Activated T-cell treated with anti-CD3 and anti-CD28 coated beads for 48 hours (primary cell): ENCODE data around the gene ZFPM1.
A peak's percentile ranks its signal among the peaks of the same experiment; 100 is the strongest.

Source experiments
- DNase-seq: peaks from one replicate; pipeline ENCODE4 v3.0.0-alpha.2; 2020; ENCODE audit warnings: low read depth

The ZFPM1 gene

DNA sequence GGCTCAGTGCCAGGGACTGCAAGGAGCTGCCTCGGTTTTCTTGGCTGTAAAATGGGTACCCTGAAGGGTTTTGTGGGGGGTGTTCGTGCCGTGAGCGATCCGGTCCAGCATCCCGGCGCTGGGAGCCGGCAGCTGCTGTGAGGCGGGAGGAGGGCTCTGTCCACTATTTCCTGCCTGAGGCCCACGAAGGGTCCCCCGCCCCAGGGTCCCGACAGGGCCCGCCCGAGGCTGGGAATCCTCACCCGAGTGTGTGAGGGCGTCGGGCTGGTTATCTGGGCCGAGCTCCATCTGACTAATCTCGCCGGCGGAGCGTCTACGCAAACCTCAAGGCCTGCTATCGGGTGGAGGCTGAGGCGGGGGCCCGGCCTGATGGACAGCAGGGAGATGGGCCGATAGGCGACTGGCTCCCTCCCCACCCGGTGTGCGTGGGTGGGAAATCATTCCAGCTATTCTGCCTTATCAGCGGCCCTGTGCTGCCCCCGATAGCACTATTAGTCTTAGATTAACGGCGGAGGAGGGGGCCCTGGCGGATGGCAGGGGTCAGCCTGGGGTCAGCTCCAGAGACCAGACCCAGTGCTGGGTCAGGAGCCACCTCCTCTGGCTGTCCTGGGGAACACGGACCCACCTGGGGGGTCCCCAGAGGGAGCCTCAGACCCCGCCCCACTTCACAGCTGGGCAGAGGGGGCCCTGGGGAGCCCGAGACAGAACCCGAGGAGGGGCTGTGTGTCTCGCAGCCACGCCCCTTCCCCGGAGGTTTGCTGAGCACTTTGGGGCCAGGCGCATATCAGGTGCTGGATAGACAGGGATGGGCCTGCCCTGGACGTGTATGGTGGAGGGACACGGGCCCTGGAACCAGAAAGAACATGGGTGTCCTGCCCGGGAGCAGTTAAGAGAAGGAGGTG lies 44.7 kb downstream of the ZFPM1 start:
- no peak for DNase-seq

DNA sequence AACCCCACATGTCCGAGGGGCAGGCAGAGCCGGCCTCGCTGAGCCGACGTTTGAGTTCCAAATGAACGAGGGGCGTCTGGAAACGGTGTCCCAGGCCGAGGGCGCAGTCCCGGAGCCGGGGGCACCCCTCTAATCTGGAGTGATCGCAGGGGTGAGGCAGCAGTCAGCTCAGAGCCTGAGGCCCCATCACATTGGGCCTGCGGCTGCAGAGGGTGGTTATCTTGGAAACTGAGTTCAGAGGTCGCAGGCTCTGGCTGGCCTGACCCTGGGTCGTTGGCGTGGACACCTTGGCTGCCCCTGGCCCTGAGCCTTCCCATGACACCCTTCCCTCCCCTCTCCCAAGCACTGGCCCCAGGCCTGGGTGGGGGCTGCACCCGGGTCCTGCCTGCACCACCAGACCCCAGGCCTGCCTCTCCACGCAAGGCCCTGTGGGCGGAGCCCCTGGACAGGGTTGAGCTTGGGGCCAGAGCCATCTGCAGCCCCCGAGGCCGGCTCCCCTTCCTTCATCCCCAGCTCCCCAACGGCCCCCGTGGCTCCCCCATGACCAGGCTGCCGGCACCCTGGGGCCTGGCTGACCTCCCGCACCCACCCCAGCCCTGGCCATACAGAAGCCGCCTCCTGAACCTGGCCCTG lies 45.6 kb downstream of the ZFPM1 start:
- no peak for DNase-seq

DNA sequence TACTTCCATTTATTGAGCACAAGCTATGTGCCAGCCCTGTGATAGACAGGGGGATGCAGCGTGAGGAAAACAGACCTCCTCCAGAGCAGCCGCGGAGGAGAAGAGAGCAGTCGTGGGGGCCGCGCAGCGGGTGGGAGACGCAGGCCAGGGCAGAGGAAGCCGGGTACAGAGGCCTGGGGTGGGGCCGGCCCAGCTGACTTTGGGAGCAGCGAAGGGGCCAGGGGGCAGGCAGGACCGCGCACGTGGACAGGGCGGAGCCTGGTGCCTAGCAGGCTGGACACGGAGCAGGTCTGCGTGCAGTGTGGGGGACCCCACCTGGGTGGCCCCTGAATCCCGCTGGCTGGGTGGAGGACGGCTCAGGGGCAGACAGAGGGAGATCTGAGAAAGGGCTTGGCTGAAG lies 46.2 kb downstream of the ZFPM1 start:
- no peak for DNase-seq

DNA sequence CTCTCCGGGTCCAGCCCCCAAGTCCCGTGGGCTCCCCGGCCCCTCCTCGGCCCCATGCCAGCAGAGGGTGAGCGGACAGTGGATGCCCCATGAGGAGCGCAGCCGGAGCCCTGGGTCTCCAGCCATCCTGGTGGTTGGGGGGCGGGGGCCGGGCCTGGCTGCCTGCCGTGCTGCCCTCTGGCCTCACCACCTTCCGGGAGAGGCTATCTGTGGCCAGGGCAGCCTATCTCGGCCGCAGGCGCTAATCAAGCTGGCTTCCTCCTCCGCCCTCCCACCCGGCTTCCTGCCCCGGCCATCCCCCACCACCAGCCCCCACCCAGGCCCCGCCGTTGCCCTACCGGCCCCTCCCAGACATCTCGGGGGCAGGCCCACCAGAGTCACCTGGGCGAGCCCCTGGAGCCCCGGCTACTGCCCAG lies 46.8 kb downstream of the ZFPM1 start:
- DNase-seq = no peak

DNA sequence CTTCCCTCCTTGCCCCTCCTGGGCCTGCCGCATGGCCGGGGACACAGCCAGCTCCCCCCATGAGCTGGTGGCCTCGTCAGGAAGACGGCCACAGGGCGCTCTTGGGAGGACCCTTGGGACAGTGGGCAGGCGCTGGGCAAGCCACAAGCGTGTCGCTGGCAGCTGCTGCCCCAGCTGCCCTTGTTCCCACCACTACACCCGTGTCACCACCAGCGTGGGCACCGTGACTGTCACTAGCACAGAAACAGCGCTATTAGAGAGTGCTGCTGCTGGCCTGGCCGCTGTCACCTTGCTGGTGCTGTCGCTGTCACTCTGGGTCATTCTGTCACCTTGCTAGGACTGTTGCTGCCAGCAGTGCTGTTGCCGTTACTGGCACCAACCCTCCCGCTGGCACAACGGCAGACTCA lies 47.2 kb downstream of the ZFPM1 start:
- DNase-seq = no peak

DNA sequence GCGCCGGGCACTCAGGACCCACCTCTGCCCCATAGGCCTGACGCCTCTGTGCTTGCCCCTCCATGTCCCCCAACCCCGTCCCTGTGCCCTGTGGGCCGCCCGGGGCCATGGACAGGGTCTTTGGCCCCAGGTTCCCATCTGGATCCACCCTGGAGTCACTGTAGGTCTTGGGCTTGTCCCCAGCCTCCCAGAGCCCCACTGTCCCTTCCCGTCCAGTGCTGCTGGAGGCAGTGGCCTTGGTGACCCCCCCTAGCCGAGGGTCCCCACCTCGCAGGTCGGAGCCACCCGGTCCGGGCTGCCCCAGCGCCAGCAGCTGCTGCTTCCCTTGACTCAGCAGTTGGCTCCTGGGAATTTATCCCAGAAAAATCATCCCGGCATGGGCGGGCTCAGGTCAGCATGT lies 49.3 kb downstream of the ZFPM1 start:
- DNase-seq = no peak

DNA sequence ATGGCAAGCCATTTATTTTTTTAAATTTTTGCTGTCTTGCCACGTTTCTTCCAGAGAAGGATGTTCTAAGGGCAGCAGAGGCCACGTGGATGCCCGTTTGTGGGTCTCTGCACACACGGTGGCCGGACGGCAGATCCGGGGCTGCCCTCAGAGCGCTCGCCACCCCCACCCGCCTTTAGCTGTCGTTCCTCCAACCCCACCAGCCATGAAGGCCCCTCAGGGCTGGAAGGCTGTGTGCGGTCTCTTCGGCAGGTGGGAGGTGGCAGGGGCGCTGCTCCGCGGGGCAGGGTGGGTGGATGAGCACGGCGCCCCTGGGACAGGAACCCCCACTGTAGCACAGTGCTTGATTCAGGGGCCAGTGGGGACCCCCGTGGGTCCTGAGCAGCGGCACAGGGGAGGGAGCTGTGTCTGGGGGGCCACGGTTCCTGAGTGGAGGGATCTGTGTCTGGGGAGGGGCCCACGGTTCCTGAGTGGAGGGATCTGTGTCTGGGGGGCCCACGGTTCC lies 49.7 kb downstream of the ZFPM1 start:
- no peak for DNase-seq

DNA sequence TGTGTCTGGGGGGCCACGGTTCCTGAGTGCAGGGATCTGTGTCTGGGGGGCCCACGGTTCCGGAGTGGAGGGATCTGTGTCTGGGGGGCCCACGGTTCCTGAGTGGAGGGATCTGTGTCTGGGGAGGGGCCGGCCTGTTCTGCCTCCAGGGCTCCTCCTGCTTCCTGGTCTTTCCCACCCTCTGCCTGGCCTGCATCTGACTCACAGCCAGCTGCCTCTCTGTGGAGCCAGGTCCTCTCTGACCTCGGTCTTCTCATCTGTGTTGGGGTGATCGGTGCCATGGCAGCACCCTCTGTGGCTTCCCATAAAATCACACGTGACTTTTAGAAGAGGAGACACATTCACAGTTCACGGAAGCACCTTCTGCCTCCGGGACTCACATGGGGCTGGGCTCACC lies 50.3 kb downstream of the ZFPM1 start:
- no peak for DNase-seq

DNA sequence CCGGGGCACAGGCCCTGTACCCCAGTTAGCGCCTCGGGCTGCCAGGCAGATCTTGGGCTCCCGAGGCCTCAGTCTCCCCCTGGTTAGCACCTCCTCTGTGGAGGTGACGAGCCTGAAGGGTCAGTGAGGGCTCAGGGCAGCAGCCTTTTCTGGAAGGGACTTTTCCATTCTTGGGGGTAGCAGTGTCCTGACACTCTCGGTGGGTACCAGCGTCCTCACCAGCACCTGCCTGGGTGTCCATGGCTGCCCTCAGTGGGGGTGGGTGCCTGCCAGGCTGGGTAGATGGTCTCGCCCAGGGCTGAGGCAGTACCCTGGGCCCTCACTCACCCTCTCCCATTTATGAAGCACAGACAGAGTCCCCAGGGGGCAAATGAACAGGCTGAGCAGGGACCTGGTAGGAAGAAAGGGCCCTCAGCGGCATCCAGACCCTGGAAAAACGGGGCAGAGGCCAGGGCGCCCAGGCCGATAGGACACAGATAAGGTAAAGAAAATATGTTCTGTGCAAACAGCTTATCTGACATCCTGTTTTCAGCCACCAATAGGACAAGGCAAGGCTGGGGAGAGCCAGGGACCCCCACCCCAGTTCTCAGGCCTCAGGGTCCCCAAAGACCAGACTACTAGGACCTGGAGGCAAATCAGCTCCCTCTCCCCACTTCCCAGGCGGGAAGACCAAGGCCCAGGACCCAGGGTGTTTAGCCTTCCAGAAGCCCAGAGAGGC lies 50.9 kb downstream of the ZFPM1 start:
- no peak for DNase-seq

DNA sequence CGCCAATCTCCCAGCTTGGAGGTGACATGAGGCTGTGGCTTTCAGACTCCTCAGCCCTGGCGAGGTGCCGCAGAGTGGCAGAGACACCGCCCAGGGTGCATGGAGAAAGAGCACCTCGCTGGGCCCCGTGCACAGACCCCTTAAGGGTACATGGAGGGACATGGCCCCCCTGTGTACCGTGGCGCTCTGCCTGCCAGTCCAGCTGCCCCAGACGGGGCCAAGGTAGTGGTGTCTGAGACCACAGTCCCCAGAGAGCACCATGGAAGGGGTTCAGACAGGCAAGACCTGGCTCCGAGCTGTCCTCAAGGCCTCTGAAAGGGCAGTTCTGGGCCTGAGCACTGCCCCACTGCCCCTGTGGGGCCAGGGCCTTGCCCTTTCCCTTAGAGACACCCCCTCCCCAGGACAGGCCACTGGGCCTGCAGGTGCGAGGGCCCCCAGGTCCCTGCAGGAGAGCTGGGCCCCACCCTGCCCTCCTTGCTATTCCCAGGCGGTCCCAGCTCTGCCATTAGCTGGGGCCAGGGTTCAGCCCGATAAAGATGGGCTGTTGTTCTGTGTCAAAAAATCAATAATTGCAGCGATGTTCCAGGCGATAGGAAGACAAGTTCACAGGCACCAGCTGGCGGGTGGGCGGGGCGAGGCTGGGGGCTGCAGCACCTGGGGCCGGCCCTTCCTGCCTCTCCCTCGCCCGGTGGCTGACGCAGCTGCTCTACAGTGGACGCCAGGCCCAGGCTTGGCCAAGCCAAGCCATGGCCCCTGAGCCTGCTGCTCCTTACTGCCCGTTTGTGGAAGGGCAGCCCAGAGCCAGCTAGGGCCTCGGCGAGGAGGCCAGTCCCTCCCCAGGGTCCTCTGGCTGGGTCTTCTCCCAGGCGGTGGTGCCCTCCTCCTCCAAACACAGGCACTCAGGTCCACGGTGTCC lies 51.7 kb downstream of the ZFPM1 start:
- DNase-seq = no peak

DNA sequence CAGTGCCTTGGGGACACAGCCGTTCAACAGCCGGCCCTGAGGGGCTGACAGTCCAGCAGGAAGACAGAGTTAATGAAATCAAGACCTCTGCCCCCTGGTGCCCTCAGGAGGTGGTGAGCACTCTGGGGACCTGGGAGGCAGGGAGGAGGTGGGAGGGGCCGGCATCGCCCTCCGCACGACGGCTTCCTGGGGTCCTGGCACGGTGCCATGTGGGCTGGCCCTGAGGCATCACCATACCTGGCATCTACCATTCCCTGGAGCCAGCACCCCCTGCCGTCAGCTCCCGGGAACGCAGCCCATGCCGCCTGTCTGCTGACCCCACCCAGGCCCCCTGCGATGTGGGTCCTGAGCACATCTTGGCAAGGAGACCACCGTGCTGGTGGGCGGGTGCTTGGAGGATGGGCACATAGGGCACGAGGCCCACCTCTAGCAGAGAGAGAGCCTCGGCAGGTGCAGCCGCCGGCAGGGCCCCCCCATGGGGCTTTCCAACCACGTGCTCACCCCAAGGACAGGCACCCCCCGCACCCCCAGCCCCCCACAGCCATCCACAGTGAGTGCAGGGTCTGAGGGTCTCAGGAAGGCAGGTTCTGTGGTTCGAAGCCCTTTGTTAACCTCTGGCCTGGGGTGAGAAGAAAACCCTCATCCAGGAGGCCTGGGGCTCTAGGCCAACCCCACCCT lies 52.5 kb downstream of the ZFPM1 start:
- DNase-seq = peak; percentile 42

DNA sequence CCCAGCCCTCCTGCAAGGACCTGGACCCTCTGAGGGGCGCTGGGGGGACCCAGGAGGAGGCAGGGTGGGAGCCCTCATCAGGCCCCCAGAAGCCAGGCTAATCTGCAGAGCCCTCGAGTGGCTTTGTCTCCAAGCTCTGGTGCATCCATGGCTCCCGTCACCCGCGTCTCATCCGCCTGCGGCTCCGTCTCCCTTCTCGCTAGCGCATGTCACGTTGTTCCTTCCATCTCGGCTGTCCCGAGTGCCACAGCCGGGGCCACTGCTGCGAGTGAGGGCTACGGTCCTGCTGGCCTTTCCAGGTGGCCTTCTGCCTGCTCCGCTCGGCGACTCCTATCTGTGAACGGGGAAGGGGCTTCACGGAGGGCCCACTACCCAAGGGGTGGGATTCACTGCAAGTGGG lies 53.6 kb downstream of the ZFPM1 start:
- DNase-seq = no peak

DNA sequence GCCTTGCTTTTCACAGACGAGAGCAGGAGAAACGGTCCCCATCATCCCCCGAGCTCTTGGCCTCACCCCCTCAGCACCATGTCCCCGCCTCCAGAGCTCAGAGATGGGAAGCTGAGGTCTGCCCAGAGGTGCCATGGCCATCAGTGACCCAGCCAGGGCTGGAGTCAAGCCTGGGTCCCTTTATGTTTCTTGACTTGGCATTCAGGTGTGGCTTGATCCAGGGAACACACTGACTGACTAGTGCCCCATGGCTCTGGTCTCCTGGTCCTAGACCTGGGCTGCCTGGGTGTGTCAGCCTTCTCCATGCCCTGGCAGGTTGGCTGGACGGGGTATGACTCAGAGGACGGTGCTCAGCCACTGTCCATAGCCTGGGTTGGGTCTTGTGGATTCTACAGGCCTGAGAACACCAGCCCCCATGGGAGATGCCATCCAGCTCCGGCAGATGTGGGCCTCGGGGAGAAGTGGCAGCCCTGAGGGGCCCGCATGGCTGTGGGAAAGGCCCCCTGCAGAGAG lies 54.2 kb downstream of the ZFPM1 start:
- no peak for DNase-seq

DNA sequence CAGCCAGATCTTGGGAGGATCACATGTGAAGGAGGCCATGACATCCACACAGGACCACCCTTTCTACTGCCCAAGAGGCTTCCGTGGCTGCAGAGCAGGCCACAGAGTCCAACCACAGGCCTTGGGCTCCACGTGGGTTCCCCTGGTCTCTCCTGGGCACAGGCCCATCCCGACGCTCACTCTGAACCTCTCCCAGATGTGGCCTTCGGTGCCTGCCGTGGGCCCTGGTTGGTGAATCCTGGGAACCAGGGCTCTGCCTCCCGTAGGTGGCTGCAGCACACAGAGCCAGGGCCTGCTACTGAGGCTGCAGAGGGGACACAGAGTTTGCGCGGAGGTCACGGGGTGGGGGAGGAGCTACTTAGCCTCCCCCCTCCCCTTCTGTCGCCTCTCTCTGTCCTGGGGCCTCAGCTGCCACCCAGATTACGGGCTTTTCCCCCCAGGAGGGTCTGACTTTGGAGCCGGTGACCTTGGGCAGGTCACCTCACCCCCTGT lies 55.3 kb downstream of the ZFPM1 start:
- DNase-seq = no peak

DNA sequence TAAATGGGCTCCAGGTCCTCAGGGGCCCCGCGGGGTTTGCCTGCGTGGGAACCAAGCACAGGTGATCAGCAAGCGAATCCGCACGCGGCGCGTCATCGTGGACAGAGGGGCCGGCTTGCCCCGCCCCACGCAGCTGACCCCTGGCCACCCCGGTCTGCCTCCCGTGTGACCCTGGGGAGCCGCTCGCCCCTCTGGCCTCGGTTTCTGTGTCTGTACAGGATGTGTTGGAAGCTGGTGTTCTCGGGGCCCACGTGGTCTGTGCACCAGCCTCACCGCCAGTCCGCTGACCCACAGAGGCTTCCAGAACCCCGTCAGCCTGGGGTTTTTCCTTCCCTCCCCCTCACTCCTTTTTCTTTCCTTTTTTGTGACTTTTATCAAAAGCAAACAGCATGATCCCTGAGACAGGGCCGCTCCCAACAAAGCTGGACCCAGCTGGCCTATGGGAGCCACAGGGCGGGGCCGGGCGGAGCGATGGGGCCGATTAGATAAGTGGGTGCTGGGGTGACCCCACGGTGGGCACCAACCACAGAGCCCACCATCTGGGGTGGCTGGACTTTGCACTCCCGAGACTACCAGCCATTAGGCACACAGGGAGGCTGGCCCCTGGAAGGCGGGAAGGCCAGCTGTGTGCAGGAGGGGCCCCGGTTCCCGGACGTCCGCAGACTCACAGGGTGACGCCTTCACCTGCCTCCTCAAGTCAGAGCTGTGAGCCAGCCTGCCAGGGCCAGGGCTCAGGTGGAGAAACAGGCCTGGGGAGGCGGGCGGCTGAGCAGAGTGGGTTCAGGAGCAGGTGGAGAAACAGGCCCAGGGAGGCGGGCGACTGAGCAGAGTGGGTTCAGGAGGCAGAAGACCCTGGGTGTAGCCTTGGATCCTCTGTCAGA lies 56.0 kb downstream of the ZFPM1 start:
- DNase-seq = no peak

DNA sequence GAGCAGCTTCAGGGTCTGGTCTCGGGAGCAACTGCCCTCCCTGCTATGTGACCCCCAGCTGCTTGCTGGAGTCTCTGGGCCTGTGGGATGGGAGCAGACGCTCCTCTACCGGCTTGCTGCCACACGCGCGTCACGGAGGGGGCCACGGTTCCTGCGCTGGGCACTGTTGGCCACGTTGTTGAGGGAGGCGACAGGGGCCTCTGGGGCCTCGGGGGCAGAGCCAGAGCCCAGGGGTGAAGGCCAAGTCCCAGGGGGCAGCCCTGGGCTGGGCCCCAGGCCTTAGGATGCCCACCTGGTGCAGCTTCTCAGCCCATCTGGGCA lies 56.6 kb downstream of the ZFPM1 start:
- no peak for DNase-seq

DNA sequence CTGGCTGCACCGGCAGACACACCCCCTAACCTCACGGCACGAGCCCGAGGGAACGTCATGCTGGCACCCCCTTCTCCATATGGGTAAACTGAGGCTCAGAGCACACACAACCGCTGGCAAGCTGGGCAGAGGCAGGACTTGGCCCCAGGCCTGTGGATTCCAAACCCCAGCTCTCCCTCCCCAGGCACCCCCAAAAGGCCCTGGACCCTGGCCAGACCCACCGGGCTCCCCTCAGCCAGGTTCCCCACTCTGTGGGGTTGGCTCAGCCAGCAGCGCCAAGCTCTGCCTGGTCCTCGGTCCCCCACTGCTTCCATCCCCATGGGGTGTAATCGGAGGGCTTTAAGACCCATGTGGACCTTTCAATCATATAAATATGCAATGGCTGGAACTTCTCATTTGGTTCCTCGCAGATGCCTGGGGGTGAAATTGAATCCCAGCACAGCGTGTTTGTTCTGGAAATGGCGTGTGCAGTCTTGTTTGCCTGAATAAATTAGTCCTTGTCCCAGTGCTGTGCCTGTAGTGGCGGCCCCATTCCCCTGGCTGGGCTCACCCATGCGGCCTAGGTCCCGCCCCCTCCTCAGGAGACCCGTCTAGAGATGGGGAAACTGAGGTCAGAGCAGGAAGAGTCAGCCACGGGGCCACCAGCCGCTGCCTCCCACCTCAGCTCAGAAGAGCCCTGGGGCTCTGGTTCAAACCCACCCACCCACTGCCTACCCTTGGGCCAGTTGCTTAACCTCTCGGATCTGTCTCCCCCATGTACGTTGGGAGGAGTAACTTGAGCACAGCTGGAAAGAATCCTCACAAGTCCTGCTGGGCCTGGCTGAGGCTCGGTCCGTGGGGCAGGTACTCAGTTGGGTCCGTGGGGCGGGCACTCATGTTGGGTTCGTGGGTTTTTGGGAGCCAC lies 57.3 kb downstream of the ZFPM1 start:
- no peak for DNase-seq

DNA sequence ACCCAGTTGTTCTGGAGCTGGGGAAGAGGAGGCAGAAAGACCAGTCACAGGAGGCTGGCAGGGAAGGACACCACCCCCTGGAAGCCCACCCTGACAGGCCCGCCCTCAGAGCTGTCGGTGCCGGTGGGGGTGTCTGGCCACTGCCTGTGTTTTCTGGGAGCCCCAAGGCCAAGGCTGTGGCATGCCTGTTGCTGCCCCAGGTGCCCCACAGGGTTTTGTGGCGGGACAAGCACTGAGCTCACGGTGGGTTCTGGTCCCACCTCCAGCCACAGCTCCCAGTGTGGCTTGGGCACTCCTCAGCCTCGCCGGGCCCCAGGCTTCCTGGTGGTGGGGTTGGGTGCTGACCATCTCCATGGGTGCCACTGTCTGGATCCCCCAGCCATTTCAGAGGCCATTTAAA lies 58.0 kb downstream of the ZFPM1 start:
- DNase-seq = no peak

DNA sequence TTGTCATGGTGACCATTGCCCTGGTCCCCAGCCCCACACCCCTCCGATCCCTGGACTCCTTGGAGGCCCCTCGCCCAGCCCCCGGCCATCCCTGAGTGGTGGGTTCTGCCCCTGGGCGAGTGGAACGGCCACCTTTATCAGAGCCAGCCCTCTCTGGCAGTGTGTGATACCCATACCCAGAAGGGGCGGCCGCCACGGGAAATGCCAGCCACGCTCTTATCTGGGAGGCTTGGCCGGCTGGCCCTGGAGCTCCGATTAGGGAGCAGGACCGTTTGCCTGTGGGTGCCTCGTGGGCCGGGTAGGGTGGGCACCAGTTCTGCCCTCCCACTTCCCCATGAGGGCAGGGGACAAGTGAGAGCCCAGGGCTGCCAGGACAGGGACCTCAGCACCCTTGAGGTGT lies 58.8 kb downstream of the ZFPM1 start:
- DNase-seq = no peak
